ENCODE data around the gene NPR1. TPM values are rescaled to one million over a fixed set of nuclear protein-coding genes. Genes with fewer than 3 reads are reported as not detected.

NPR1 gene
- total and polyA plus RNA-seq, 2 of the 13 experiments (the other 11 are each of a cell fraction or from before 2014, with no cell fraction given), result not detected

GRCh38 chr1:153670859-153671627, 7.4 kb upstream of the NPR1 start, which contains the start of gene ILF2 (continued):
- TF ChIP-seq SNAPC4 (CRISPR knock-in tag; IDR thresholded peaks at IDR 0.05) (0 out of 2 replicates have a peak, but pooled peaks have one; percentile 52), PCBP1 (IDR thresholded peaks at IDR 0.05; ENCODE audit: borderline replicate concordance, low read depth, low read length) (no peak), AKAP8 (CRISPR knock-in tag; IDR thresholded peaks at IDR 0.05) (no peak), ZFP41 (CRISPR knock-in tag; IDR thresholded peaks at IDR 0.05; ENCODE audit: borderline replicate concordance) (no peak), ZNF530 (CRISPR knock-in tag; IDR thresholded peaks at IDR 0.05; ENCODE audit: low read depth) (no peak), ZSCAN30 (CRISPR knock-in tag; IDR thresholded peaks at IDR 0.05) (peak; percentile 62; the same call in 1 of the 2 replicates), ZMAT3 (CRISPR knock-in tag; conservative IDR thresholded peaks at IDR 0.05) (peak; percentile 68; the same call in 1 of the 2 replicates), SRY (CRISPR knock-in tag; IDR thresholded peaks at IDR 0.05) (peak; percentile 2; the same call in 1 of the 2 replicates), ATF2 (CRISPR knock-in tag; IDR thresholded peaks at IDR 0.05) (peak; percentile 79), PAF1 (CRISPR knock-in tag; IDR thresholded peaks at IDR 0.05) (no peak), EED (CRISPR knock-in tag; IDR thresholded peaks at IDR 0.05) (no peak), ZIK1 (CRISPR knock-in tag; IDR thresholded peaks at IDR 0.05; ENCODE audit: borderline replicate concordance, low read depth) (no peak), ZNF335 (CRISPR knock-in tag; IDR thresholded peaks at IDR 0.05) (0 out of 2 replicates have a peak, but pooled peaks have one; percentile 25), TBX2 (CRISPR knock-in tag; IDR thresholded peaks at IDR 0.05; ENCODE audit: borderline replicate concordance) (peak; percentile 32; the same call in 1 of the 2 replicates), MAX (IDR thresholded peaks at IDR 0.05) (peak; percentile 81), ZBTB3 (CRISPR knock-in tag; IDR thresholded peaks at IDR 0.05; ENCODE audit: borderline replicate concordance, low read depth) (no peak), ZNF121 (CRISPR knock-in tag; IDR thresholded peaks at IDR 0.05) (no peak; the same call in 1 of the 2 replicates), CHCHD3 (CRISPR knock-in tag; IDR thresholded peaks at IDR 0.05) (no peak), ADNP (CRISPR knock-in tag; IDR thresholded peaks at IDR 0.05) (no peak), ZNF414 (CRISPR knock-in tag; IDR thresholded peaks at IDR 0.05) (peak; percentile 21; the same call in 1 of the 2 replicates), ZNF512 (CRISPR knock-in tag; IDR thresholded peaks at IDR 0.05) (no peak)

All from HepG2 (cell line).